ENCODE data around the gene FBXW5.

FBXW5 gene, protein sequence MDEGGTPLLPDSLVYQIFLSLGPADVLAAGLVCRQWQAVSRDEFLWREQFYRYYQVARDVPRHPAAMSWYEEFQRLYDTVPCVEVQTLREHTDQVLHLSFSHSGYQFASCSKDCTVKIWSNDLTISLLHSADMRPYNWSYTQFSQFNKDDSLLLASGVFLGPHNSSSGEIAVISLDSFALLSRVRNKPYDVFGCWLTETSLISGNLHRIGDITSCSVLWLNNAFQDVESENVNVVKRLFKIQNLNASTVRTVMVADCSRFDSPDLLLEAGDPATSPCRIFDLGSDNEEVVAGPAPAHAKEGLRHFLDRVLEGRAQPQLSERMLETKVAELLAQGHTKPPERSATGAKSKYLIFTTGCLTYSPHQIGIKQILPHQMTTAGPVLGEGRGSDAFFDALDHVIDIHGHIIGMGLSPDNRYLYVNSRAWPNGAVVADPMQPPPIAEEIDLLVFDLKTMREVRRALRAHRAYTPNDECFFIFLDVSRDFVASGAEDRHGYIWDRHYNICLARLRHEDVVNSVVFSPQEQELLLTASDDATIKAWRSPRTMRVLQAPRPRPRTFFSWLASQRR

DNA sequence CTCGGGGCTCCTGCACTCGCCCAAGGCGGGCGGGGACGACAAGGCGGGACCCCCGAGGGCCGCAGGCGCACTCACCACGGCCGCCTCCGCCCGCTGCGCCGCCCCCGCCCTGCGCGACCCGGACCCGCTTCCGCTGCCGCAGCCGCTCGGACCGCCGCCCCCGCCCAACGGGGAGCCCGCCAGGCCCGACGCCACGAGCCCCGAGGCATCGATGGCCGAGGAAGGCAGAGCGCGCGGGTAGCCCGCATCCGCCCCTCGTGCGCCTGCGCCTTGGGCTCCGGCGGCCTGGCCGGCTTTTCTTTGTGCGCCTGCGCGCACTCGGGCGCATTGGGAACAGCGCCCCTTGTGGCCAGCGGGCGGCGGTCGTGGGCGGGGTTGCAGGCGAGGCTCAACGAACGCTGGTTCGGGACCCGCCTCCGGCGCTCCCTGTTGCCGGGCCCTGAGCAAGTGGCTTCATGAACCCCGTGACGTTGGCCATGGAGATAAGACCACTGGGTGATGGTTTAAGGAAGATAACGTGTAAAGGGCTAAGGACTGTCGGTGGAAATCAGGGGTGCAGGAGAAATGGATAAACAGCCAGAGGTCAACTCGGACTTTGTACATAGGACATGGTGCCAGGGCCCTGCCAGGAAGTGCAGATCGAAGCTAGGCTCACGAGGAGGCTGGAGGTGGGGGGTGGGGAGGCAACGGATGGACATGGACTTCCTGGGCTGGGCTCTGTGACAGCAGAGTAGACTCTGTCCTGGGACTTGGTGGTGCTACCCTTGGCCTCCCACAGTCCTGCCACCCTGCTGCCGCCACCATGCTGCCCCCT is at the start of gene FBXW5, which contains the start of gene C8G:
Gene FBXW5, minus strand, starts transcription at position 220 of the 814 bp plus-strand sequence. CDS start 655 bp downstream, outside the sequence.
Gene C8G, plus strand, starts transcription at position 725 of the 814 bp plus-strand sequence. Its CDS starts 78 bp downstream, at position 803.
- peak; percentile 90 to 94 (median 93) for DNase-seq (ENCODE audit: low read depth in 2 of 3, low spot score in 1 of 3)

DNA sequence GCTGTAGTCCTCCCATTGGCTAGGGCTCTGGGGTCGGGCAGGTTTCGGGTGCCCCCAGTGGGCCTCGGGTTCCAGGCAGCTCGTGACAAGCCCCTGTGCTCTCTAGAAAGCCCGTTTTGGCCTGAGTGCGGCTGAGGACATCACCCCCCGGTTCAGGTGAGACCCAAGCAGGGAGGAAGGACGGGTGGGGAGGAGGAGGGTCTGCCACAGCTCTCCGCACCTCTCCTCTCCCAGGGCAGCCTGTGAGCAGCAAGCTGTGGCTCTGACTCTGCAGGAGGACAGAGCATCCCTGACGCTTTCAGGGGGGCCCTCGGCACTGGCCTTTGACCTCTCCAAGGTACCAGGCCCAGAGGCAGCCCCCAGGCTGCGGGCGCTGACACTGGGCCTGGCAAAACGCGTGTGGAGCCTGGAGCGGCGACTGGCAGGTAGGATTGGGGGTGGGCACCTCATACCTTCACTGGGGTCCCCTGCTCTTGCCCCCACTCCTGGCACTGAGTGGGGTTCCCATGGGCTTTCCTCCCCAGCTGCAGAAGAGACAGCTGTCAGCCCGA is 48.4 kb upstream of the FBXW5 start:
- DNase-seq (ENCODE audit: low read depth in 2 of 3, low spot score in 1 of 3): no peak

DNA sequence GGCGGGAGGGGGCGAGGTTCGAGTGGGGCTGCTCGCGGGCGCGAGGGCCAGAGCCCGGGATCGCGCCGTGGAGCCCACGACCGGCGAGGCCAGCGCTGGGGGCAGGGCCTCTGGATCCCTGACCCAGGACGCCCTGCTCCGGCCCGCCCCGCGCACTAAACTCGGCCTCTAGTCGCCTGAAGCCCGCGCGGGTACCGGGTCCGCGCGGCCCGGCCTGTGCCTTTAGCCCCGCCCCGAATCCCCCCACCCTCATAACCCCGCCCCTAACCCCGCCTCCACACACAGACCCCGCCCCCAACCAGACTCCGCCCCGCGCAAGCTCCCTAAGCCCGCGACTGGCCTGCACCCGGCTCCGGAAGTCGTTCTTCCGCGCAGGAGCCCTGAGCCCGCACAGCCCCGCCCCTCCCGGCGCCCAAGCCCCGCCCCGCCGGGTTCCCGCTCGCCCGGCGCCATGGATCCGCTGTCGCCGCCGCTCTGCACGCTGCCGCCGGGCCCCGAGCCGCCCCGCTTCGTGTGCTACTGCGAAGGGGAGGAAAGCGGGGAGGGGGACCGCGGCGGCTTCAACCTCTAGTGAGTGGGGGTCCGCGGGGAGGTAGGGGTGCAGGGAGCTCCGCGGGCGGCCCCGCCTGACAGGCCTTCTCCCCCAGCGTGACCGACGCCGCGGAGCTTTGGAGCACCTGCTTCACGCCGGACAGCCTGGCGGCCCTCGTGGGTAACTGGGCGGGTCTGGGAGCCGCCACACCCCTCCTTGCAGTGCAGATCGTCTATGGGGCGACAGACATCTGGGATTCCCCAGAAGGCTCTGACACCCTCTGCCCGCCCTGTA is 47.7 kb upstream of the FBXW5 start, which contains the start of gene PAXX:
Gene PAXX, plus strand, starts transcription at position 430 of the 826 bp plus-strand sequence. Its CDS starts 22 bp downstream, at position 452.
- DNase-seq (ENCODE audit: low read depth in 2 of 3, low spot score in 1 of 3): peak; percentile 89 to 96 (median 91)

DNA sequence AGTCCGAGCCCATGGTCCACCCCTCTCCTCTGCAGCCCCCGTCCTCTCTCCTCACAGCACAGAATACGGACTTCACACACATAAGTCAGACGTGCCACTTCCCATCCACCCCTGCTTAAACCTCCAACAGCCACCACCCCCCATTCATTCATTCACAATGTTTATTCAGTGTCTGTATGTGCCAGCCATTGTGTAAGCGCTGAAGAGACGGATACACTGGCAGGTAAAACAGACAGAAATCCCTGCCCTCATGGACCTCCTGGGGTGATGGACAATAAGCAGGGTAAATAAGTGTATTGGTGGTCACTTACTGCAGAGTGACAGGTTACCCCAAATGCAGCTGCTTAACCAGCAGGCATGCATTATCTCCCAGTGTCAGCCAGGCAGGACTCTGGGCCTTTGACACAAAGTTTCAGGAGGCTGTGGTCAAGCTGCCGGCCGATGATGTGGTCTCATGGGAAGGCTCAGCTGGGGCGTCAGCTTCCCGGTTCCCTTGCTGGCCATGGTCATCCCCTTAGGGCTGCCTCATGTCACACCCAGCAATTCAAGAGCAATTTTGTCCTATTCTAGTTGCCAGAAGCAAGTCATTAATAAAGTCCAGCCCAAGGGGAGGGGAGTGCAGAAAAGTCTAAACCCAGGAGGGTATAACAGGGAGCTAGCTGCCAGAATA is 45.8 kb upstream of the FBXW5 start:
- no peak for DNase-seq (ENCODE audit: low read depth in 2 of 3, low spot score in 1 of 3)

DNA sequence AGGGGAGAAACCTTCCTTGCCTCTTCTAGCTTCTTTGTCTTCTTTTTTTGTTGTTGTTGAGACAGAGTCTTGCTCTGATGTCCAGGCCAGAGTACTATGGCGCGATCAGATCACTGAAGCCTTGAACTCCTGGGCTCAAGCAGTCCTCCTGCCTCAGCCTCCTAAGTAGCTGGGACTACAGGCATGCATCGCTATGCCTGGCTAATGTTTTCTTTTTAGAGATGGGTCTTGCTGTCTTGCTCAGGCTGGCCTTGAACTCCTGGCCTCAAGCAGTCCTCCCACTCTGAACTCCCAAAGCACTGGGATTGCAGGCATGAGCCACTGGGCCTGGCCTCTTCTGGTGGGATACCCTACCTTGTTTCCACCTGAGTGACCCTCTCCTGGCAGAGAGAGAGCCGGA is 44.3 kb upstream of the FBXW5 start:
- DNase-seq (ENCODE audit: low read depth in 2 of 3, low spot score in 1 of 3): no peak

DNA sequence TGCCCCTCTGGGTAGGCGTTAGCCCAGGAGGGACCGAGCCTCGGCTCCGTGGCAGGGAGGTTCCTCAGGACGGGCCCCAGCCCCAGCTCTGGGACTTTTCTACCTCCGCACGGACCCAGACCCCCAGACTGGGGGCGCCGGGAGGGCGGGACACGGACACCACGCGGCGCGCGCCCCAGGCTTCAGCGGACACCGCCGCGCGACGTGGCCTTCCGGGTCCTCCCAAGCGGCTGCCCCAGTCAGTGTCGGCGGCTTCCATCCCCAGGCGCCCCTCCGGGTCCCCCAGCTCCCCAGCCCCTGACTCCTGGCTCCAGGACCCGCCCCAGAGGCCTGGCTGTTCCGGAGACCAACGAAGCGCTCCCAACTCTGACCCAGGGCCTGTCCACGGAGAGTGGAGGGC is 41.3 kb upstream of the FBXW5 start:
- no peak for DNase-seq (ENCODE audit: low read depth in 2 of 3, low spot score in 1 of 3)

DNA sequence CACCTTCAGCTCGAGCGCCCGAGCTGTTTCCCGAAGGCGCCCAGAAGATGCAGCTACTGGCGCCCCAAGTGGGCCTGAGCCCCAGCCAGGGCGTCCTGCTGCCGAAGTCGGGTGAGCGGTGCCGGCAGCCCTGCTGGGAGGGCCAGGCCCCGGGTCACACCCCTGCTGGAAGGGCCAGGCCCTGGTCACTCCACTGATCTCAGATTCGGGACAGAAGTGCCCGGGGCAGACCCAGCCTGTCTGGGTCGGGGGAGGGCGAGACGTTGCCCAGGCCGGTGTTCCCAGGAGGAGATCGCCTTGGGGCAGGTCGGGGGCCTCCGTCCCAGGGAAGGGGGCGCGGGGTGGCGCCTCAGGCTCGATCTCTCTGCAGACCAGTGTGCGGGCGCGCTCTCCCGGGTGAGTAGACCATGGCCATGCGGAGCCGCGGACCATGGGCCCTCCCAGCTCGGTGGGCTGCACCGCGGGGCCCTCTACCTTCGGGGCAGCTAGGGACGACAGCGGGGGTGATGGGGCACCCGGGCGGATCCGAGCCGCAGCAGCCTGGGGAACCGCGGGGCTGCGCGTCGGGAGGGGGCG is 40.6 kb upstream of the FBXW5 start:
- DNase-seq (ENCODE audit: low read depth in 2 of 3, low spot score in 1 of 3): no peak

DNA sequence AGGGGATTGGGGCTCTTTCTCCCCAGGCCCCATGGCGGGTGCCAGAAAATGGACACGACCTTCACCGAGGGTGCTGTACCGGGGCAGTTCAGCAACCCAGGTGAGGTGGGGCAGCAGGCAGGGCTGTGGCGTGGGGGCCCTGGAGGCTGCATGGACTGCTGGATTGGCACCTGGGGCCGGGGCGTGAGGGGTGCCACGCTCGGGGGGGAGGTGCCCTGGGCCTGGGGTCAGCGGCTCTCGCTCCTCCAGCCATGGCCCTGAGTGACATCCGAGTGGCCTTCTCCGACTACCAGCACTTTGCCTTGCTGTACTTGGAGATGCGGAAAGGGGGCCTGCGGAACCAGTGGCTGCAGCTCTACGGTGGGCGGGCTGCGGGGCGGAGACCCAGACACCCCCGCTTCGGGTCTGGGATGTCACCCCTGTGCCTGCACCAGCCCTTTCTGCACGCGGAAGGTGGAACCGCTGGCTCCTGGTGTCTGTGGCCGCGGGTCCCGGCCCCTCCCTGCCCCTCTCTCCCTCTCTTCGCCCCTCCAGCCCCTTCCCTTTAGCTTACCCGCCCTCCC is 40.0 kb upstream of the FBXW5 start:
- no peak for DNase-seq (ENCODE audit: low read depth in 2 of 3, low spot score in 1 of 3)

DNA sequence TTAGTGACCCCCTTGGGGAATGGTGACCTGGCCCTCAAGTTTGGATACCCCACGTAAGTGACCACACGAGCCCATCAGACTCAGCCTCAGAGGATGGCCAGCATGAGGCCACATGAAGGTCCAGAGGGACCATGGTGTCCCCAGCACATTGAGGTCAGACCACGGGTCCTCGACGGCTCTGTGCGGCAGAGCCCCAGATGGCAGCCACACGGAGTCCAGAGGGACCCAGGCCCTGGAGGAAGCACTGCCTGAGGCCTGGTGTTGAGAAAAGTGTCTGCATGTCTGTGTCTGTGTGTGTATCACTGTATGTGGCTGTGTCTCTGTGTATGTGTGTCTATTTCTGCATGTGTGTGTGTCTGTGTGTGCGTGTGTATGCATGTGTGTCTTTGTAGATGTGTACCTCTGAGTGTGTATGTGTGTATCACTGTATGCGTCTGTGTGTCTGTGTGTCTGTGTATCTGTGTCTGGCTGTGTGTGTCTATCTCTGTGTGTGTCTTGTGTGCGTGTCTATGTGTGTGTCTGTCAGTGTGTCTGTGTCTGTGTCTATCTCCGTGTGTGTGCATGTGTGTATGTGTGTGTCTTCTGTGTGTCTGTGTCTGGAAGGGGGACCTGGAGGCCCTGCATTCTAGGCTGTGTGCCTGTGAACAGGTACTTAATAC is 39.2 kb upstream of the FBXW5 start:
- no peak for DNase-seq (ENCODE audit: low read depth in 2 of 3, low spot score in 1 of 3)

DNA sequence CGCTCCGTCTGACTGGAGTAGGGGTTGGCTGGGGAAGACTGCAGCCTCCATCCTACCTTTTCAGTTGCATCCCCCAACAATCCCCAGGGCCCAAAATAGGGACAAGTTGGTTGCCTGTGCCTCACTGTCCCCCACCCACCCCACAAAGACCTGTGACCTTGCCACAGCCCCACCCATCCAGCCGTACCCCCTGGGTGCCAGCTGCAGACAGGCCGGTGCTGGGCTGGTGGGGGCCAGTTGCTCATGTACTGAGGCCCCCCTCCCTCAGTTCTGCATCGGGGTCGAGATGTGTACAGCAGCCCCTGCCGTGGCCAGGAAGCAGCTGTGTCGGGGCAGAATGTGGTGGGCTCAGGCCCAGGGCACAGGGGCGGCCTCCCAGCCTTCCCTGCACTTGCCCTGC is 38.6 kb upstream of the FBXW5 start:
- DNase-seq (ENCODE audit: low read depth in 2 of 3, low spot score in 1 of 3): no peak

DNA sequence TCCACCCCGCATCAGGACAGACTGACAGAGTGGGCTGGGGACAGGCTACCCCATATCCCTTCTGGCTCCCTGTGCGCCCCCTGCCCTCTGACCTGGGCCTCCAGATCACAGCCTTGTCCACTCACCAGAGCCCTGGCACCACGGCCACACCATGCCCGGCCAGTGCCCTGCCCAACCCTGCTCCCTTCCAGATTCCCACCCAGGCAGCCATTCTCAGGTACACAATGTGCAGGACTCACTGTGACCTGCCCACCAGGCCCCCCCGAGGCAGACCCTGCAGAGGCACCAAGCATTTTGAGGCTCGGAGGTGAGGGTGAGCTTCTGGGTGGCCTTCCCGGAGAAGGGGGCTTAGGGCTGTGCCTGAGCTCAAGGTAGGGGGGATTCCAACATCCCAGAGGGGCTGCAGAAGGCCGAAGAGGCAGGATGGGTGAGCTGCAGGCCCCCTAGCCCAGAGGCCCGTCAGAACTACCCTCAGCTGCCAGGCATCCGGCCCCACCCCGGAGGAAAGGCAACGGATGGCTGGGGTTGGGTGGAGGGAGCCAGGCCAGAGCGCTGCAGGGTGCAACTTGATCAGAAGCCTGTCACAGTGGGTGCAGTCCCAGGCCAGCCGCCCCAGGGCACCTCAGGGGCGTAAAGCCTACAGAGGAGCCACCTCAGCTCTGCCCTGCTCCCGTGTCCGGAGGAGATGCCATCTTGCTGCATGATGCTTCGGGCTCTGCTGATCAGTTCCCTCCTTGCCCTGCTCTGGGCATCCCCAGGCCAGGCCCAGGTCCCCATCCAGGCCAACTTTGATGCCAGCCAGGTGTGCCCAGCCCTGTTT is 37.9 kb upstream of the FBXW5 start, which contains the start of gene LCNL1:
Gene LCNL1, plus strand, starts transcription at position 762 of the 820 bp plus-strand sequence. CDS start 594 bp downstream, outside the sequence.
- no peak for DNase-seq (ENCODE audit: low read depth in 2 of 3, low spot score in 1 of 3)

DNA sequence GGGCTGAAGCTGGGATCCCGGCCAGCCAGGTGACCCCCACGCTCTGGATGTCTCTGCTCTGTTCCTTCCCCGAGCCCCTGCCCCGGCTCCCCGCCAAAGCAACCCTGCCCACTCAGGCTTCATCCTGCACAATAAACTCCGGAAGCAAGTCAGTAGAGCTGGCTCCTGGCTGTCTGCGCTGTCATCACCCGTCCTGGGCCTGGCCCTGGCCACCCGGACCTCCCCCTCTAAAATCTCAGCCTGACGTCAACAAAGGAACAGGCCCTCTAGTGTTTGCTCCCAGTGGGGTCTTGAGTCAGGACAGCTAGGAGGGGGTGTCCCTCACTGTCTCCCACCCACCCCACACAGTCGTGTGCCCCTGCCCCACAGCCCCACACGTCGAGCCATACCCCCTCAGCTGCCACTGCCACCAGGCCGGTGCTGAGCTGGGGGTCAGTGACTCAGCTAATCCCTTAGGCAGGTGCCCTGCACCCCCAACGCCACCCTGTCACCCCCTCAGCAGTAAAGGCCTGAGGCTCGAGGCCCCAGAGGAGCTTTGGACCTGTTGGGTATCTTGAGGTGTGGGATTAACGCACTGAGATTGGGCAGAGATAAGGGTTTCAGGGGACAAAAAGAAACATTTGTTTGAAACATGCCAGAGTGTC is 37.2 kb upstream of the FBXW5 start:
- DNase-seq (ENCODE audit: low read depth in 2 of 3, low spot score in 1 of 3): no peak

DNA sequence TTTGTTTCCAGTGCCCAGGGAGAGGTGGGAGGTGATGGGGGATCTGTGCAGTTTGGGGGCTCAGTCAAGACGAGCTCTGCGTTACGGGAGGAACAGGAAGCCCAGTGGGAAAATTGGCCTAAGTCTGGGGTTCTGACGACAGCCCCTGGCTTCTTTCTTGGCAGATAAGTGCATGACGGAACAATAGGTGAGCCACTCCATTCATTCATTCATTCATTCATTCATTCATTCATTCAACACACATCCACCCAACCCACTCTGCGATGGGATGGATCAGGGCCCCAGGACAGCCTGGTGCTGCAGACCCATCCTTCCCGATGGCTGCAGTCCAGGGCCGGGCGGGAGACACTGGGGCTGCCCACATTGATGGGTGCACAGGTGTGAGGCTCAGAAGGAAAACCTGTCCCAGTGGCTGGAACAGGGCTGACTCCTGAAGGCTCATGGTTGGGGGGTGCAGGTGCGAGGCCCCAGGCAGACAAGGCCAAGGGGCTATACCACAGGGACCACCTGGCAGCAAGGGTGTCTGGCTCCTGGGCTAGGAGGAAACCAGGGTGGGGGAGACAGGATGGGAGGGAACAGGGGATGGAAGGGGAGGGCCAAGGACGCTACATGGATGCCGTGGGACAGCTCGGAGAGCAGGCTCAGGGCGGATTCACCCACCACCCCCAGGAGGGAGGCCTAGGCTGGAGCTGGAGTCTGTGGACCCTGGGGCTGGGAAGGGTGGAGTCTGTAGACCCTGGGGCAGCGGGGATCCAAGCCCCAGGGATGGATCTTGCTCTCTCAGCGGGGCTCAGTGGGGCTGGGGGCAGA is 36.3 kb upstream of the FBXW5 start:
- no peak for DNase-seq (ENCODE audit: low read depth in 2 of 3, low spot score in 1 of 3)

DNA sequence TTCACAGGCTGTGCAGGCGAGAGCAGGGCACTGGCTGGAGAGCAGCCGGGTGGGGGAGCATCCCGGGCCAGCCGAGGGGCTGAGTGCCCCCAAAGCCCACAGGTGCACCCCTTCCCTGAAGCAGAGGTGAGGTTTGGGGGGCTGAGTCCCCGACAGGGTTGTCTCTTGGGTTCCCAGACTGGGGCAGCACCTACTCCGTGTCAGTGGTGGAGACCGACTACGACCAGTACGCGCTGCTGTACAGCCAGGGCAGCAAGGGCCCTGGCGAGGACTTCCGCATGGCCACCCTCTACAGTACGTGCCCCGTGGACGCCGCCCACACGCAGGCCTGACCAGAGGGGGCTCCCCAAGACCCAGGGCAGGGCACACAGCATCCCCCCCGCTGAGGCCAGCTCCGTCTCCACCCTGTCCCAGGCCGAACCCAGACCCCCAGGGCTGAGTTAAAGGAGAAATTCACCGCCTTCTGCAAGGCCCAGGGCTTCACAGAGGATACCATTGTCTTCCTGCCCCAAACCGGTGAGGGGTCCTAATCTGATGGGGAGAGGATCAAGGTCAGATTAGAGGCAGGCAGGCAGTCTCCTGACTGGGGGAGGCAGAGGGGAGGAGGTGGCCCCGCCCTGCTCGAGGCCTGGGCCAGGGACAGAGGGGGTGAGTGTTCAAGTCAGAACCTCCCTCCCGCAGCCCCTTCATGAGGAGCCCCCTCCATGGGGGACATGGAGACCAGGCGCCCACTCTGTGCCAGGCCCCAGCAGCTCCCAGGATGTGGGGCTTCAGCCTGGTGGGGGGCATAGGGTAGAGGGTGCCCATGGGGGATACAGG is 35.4 kb upstream of the FBXW5 start:
- DNase-seq (ENCODE audit: low read depth in 2 of 3, low spot score in 1 of 3): no peak

DNA sequence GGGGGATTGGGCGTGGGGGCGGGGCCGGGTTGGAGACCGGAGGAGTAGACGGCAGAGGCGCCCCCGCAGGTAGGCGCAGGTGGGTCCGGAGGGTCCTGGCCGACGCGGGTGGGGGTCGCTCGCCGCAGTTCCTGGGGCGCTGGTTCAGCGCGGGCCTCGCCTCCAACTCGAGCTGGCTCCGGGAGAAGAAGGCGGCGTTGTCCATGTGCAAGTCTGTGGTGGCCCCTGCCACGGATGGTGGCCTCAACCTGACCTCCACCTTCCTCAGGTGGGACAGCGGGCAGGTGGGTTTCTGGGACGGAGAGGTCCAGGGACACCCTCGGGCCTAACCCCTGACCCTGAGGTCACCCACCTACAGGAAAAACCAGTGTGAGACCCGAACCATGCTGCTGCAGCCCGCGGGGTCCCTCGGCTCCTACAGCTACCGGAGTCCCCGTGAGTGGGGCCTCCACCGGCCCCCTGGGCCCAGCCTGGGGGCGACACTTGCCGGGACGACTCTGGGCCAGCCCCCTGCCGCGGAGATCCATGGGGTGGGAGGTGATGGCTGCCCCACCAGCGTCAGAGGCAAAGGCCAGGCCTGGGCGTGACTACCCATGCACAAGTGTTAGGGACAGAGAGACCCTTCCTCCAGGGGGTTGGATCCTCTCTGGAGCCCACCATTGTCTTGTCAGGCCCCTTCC is 34.5 kb upstream of the FBXW5 start:
- no peak for DNase-seq (ENCODE audit: low read depth in 2 of 3, low spot score in 1 of 3)
